GM12874 (cell line): ENCODE results near the gene SAMD13.

Experiments
- CTCF ChIP-seq: IDR thresholded peaks from 2 replicates; pipeline ENCODE4 v1.5.1; 2011; ENCODE audit warnings: low read depth, mild to moderate bottlenecking, control low read depth, low read length, moderate library complexity; ENCODE audit not compliant: insufficient read depth

The SAMD13 gene

GRCh38 chr1:84366786-84367185 lies 65.3 kb downstream of the SAMD13 start:
- TF ChIP-seq CTCF, result no peak

GRCh38 chr1:84367219-84367618 lies 65.7 kb downstream of the SAMD13 start:
- no peak for TF ChIP-seq CTCF

GRCh38 chr1:84368441-84368840 lies 66.9 kb downstream of the SAMD13 start:
- no peak for TF ChIP-seq CTCF

GRCh38 chr1:84370266-84370665 lies 68.8 kb downstream of the SAMD13 start:
- no peak for TF ChIP-seq CTCF

- TF ChIP-seq CTCF, result no peak
These were observed 69.4 kb downstream of the SAMD13 start for GRCh38 chr1:84370831-84371394.

- TF ChIP-seq CTCF, result no peak
These were observed 72.1 kb downstream of the SAMD13 start for GRCh38 chr1:84373436-84374141.

GRCh38 chr1:84374991-84375696 lies 73.6 kb downstream of the SAMD13 start:
- TF ChIP-seq CTCF, result no peak
